Neural cell (in vitro differentiated cells): ENCODE results near the gene TLNRD1. TPM values are rescaled to one million over a fixed set of nuclear protein-coding genes. Genes with fewer than 3 reads are reported as not detected.

Experiments used
- H2AFZ ChIP-seq: fragments of 200-600, 300-800 bp; sonication (generic), shearing (Covaris generic); 2 replicates; pipeline ENCODE4 v1.6.0; 2014; ENCODE audit warnings: low read depth, mild to moderate bottlenecking, antibody characterized with exemption, low read length, moderate library complexity
- H3F3A ChIP-seq: fragments of 200-600 bp; shearing (Covaris generic); 2 replicates; pipeline ENCODE4 v1.6.1; 2016; ENCODE audit warnings: mild to moderate bottlenecking, moderate library complexity, mixed read lengths, antibody characterized with exemption, low read length; ENCODE audit not compliant: insufficient read depth, poor library complexity, severe bottlenecking
- H3K27ac ChIP-seq: fragments of 200-600, 300-800 bp; sonication (generic), shearing (Covaris generic); 2 replicates; pipeline ENCODE4 v1.5.1; 2014; ENCODE audit warnings: mild to moderate bottlenecking, low read length, moderate library complexity
- H3K27me3 ChIP-seq: fragments of 300-800, 200-600 bp; sonication (generic), shearing (Covaris generic); 2 replicates; pipeline ENCODE4 v1.6.0; 2014; ENCODE audit warnings: mild to moderate bottlenecking, low read depth, low read length, moderate library complexity; ENCODE audit not compliant: insufficient read depth
- H3K36me3 ChIP-seq: fragments of 300-800, 200-600 bp; sonication (generic), shearing (Covaris generic); 2 replicates; pipeline ENCODE4 v1.5.1; 2014; ENCODE audit warnings: mild to moderate bottlenecking, antibody characterized with exemption, low read length, moderate library complexity; ENCODE audit not compliant: insufficient read depth
- H3K4me2 ChIP-seq: fragments of 300-800, 200-600 bp; sonication (generic), shearing (Covaris generic); 2 replicates; pipeline ENCODE4 v1.6.0; 2014; ENCODE audit warnings: mild to moderate bottlenecking, low read length
- H3K4me3 ChIP-seq: fragments of 300-800, 200-600 bp; sonication (generic), shearing (Covaris generic); 2 replicates; pipeline ENCODE4 v1.5.1; 2014; ENCODE audit warnings: mild to moderate bottlenecking, low read length, moderate library complexity
- H3K79me2 ChIP-seq: fragments of 200-600 bp; shearing (Covaris generic); replicated peaks from 2 replicates; pipeline ENCODE4 v1.6.0; 2014; ENCODE audit warnings: mild to moderate bottlenecking, low read length, moderate library complexity; ENCODE audit not compliant: insufficient read depth
- H3K9ac ChIP-seq: fragments of 300-800, 200-600 bp; sonication (generic), shearing (Covaris generic); 2 replicates; pipeline ENCODE4 v1.6.1; 2016; ENCODE audit warnings: mild to moderate bottlenecking, low read length, mixed read lengths
- H3K9me2 ChIP-seq: fragments of 200-600 bp; shearing (Covaris generic); 2 replicates; pipeline ENCODE4 v1.6.1; 2016; ENCODE audit warnings: mild to moderate bottlenecking, low read length, mixed read lengths; ENCODE audit not compliant: insufficient read depth
- H3K9me3 ChIP-seq: fragments of 200-600, 300-800 bp; sonication (generic), shearing (Covaris generic); 2 replicates; pipeline ENCODE4 v1.6.1; 2016; ENCODE audit warnings: mild to moderate bottlenecking, mixed run types, low read length, moderate library complexity, mixed read lengths
- H4K20me1 ChIP-seq: fragments of 200-600 bp; shearing (Covaris generic); 2 replicates; pipeline ENCODE4 v1.6.1; 2016; ENCODE audit warnings: mild to moderate bottlenecking, mixed run types; ENCODE audit not compliant: insufficient read depth
- CTCF ChIP-seq: fragments of 450-650 bp; IDR thresholded peaks from 2 replicates; pipeline ENCODE4 v1.5.1; 2014; ENCODE audit warnings: antibody characterized with exemption, mild to moderate bottlenecking, moderate library complexity; ENCODE audit not compliant: poor library complexity, severe bottlenecking
- EP300 ChIP-seq: fragments of 450-650 bp; conservative IDR thresholded peaks from 2 replicates; pipeline ENCODE4 v1.6.1; 2014; ENCODE audit warnings: antibody characterized with exemption, mild to moderate bottlenecking, moderate library complexity; ENCODE audit not compliant: poor library complexity, severe bottlenecking
- EZH2 ChIP-seq: fragments of 200-600, 300-800 bp; shearing (Covaris generic), sonication (generic); IDR thresholded peaks from 2 replicates; pipeline ENCODE4 v1.6.1; 2014; ENCODE audit warnings: antibody characterized with exemption, low read length, borderline replicate concordance, mild to moderate bottlenecking; ENCODE audit not compliant: insufficient read depth, poor library complexity, severe bottlenecking
- MXI1 ChIP-seq: fragments of 450-650 bp; conservative IDR thresholded peaks from 2 replicates; pipeline ENCODE4 v1.6.1; 2014; ENCODE audit warnings: antibody characterized with exemption, mild to moderate bottlenecking; ENCODE audit not compliant: poor library complexity, severe bottlenecking
- POLR2AphosphoS5 ChIP-seq: IDR thresholded peaks from 2 replicates; pipeline ENCODE4 v1.6.1; 2012
- RAD21 ChIP-seq: fragments of 450-650 bp; conservative IDR thresholded peaks from 2 replicates; pipeline ENCODE4 v1.6.1; 2014; ENCODE audit warnings: antibody characterized with exemption, mild to moderate bottlenecking, moderate library complexity
- SMC3 ChIP-seq: fragments of 450-650 bp; conservative IDR thresholded peaks from 2 replicates; pipeline ENCODE4 v1.6.1; 2014; ENCODE audit warnings: antibody characterized with exemption, mild to moderate bottlenecking, moderate library complexity; ENCODE audit not compliant: poor library complexity
- TAF1 ChIP-seq: IDR thresholded peaks from 2 replicates; pipeline ENCODE4 v1.6.1; 2012; ENCODE audit warnings: low read depth
- polyA plus RNA-seq: library from polyadenylated mRNA; depleted of rRNA; stranded (reverse); fragments of >200 nt; gene quantifications from 2 replicates; pipeline ENCODE4 v1.2.3, GENCODE V29; 2014
- TF ChIP-seq, protein P1 (sequence below): IDR thresholded peaks from 2 replicates; pipeline ENCODE4 v1.6.1; 2012; ENCODE audit warnings: borderline replicate concordance

The TLNRD1 gene
- polyA plus RNA-seq, 1 donor from 2014 or later = 8.2 TPM

DNA sequence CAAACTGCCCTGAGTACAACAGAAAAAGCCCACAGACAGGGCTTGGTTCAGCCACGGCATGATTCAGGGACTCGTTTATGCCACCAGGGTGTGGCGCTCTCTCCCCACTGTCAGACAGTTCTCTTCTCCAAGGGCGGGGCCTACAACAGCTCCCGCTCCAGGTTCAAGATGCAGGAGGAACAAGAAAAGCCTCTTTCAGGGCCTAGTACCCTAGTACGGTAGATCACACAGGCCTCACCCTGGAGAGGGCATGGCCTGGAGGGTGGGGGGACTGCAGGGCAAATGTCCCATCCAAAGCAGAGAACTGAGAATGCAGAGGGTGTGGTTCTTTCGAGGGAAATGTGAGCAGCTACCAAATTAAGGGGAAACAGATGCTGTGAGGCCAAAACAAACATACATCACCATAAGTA is 23.1 kb upstream of the TLNRD1 start (continued):
- TF ChIP-seq, protein P1, sequence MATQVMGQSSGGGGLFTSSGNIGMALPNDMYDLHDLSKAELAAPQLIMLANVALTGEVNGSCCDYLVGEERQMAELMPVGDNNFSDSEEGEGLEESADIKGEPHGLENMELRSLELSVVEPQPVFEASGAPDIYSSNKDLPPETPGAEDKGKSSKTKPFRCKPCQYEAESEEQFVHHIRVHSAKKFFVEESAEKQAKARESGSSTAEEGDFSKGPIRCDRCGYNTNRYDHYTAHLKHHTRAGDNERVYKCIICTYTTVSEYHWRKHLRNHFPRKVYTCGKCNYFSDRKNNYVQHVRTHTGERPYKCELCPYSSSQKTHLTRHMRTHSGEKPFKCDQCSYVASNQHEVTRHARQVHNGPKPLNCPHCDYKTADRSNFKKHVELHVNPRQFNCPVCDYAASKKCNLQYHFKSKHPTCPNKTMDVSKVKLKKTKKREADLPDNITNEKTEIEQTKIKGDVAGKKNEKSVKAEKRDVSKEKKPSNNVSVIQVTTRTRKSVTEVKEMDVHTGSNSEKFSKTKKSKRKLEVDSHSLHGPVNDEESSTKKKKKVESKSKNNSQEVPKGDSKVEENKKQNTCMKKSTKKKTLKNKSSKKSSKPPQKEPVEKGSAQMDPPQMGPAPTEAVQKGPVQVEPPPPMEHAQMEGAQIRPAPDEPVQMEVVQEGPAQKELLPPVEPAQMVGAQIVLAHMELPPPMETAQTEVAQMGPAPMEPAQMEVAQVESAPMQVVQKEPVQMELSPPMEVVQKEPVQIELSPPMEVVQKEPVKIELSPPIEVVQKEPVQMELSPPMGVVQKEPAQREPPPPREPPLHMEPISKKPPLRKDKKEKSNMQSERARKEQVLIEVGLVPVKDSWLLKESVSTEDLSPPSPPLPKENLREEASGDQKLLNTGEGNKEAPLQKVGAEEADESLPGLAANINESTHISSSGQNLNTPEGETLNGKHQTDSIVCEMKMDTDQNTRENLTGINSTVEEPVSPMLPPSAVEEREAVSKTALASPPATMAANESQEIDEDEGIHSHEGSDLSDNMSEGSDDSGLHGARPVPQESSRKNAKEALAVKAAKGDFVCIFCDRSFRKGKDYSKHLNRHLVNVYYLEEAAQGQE = no peak
- no peak for TF ChIP-seq EP300

- Histone ChIP-seq H3K79me2 (peaks cover 13% of the 10 kb centered on the region), H3K9me2 (no peaks in the 10 kb centered on the region), H3K9ac (no peak overlapping the region), H2AFZ (no peak overlapping the region), H3K4me3 (no peak overlapping the region), H3F3A (no peaks in the 10 kb centered on the region), H3K9me3 (no peaks in the 10 kb centered on the region), H4K20me1 (no peaks in the 10 kb centered on the region), H3K27ac (no peak overlapping the region), H3K4me2 (no peak overlapping the region), H3K27me3 (no peaks in the 10 kb centered on the region), H3K36me3 (peaks cover 3% of the 10 kb centered on the region)
- TF ChIP-seq CTCF (no peak), MXI1 (no peak)
Measured at GRCh38 chr15:80978685-80979329, 21.9 kb upstream of the TLNRD1 start.

DNA sequence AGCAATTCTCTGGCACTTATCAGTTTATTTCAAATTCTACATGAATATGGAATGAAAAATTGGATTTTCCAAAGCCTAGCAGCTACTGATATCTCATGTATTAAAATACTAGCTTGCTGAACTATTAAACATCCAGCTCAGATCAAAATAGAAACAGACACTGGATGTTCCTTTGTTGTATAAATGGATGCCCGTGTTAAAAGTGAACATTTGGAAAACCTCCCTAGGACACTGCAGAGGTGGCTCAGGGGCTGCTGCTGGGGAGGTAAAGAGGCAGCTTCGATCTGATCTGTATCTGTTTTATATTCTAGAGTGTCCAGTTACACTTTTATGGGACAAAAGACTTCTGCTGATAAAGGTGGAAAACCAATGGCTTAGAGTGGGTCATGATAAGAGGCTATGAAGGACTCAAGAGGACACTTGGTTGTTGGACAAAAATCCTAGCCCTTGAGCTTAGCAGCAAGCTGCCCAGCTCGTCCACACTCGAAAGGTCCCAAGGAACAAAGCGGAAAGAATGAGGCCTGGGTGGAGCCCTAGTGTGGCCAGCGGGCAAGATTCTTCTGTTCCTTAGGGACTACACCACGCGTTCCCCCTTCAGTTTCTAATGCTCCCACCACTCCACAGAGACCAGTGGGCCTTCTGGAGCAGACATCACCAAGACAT is 21.1 kb upstream of the TLNRD1 start:
- Histone ChIP-seq H3K9me3 (no peaks in the 10 kb centered on the region), H4K20me1 (no peaks in the 10 kb centered on the region), H3K27me3 (no peaks in the 10 kb centered on the region), H3K9ac (no peak overlapping the region), H3K36me3 (peaks cover 3% of the 10 kb centered on the region), H3K79me2 (peaks cover 19% of the 10 kb centered on the region), H3K27ac (no peak overlapping the region), H3K9me2 (no peaks in the 10 kb centered on the region), H2AFZ (no peak overlapping the region), H3K4me3 (no peak overlapping the region), H3K4me2 (no peak overlapping the region), H3F3A (no peaks in the 10 kb centered on the region)
- TF ChIP-seq, protein P1 = no peak
- no peak for TF ChIP-seq POLR2AphosphoS5
- no peak for TF ChIP-seq EP300
- TF ChIP-seq CTCF = no peak
- no peak for TF ChIP-seq MXI1
- TF ChIP-seq EZH2 = no peak
- no peak for TF ChIP-seq SMC3
- no peak for TF ChIP-seq TAF1
- no peak for TF ChIP-seq RAD21
